GM23248 (cell line): ENCODE results near the gene RRP8.

Experiments used
- EZH2 ChIP-seq: fragments of 200-600 bp; sonication (generic); IDR thresholded peaks from 2 replicates; pipeline ENCODE4 v1.6.1; 2018; ENCODE audit warnings: antibody characterized with exemption, mild to moderate bottlenecking; ENCODE audit not compliant: insufficient read depth, poor library complexity, severe bottlenecking
- EZH2phosphoT487 ChIP-seq: fragments of 200-600 bp; sonication (generic); IDR thresholded peaks from 2 replicates; pipeline ENCODE4 v1.6.1; 2018; ENCODE audit warnings: antibody characterized with exemption, moderate library complexity, mild to moderate bottlenecking, low read depth; ENCODE audit not compliant: insufficient read depth

GRCh38 chr11:6546735-6547134, 56.7 kb downstream of the RRP8 start:
- TF ChIP-seq EZH2phosphoT487 (no peak), EZH2 (no peak)
